HEK293T (cell line): Measurements from ENCODE around the gene CD8B2.
A peak's percentile ranks its signal among the peaks of the same experiment; 100 is the strongest.

ENCODE experiments used
- CTCF ChIA-PET: fragments of 350-600 bp; formaldehyde crosslinking; extraction: SDS; loops from one replicate; lab custom pipeline; 2021; ENCODE audit warnings: antibody characterized with exemption, inconsistent platforms; lab: Yijun Ruan, JAX
- POLR2A ChIA-PET: fragments of 350-600 bp; formaldehyde crosslinking; extraction: SDS; loops from one replicate; lab custom pipeline; 2020; ENCODE audit warnings: antibody characterized with exemption, inconsistent platforms; lab: Yijun Ruan, JAX
- DNase-seq: peaks from one replicate; pipeline ENCODE4 v3.0.0; 2012; ENCODE audit warnings: mixed read lengths; ENCODE audit errors: extremely low spot score
- ARNT ChIP-seq: fragments of 450-650 bp; IDR thresholded peaks from 2 replicates; pipeline ENCODE4 v1.6.1; 2017; ENCODE audit warnings: mild to moderate bottlenecking
- BHLHE40 ChIP-seq: fragments of 450-650 bp; IDR thresholded peaks from 2 replicates; pipeline ENCODE4 v1.6.1; 2016; ENCODE audit warnings: mild to moderate bottlenecking, moderate library complexity, borderline replicate concordance
- CTBP1 ChIP-seq: fragments of 450-650 bp; IDR thresholded peaks from 2 replicates; pipeline ENCODE4 v1.6.1; 2016; ENCODE audit warnings: borderline replicate concordance
- ELF4 ChIP-seq: fragments of 450-650 bp; IDR thresholded peaks from 2 replicates; pipeline ENCODE4 v1.6.1; 2017; ENCODE audit warnings: antibody characterized with exemption
- FOXA1 ChIP-seq: fragments of 450-650 bp; IDR thresholded peaks from 2 replicates; pipeline ENCODE4 v1.6.1; 2016; ENCODE audit warnings: mild to moderate bottlenecking
- FOXK2 ChIP-seq: fragments of 450-650 bp; IDR thresholded peaks from 2 replicates; pipeline ENCODE4 v1.6.1; 2016; ENCODE audit warnings: mild to moderate bottlenecking
- FOXM1 ChIP-seq: fragments of 450-650 bp; IDR thresholded peaks from 2 replicates; pipeline ENCODE4 v1.6.1; 2017; ENCODE audit warnings: mild to moderate bottlenecking, borderline replicate concordance
- HDGF ChIP-seq: fragments of 450-650 bp; IDR thresholded peaks from 2 replicates; pipeline ENCODE4 v1.6.1; 2017; ENCODE audit warnings: antibody characterized with exemption, borderline replicate concordance
- L3MBTL2 ChIP-seq: fragments of 450-650 bp; conservative IDR thresholded peaks from 2 replicates; pipeline ENCODE4 v1.6.1; 2016; ENCODE audit warnings: mild to moderate bottlenecking
- LEF1 ChIP-seq: fragments of 450-650 bp; IDR thresholded peaks from 2 replicates; pipeline ENCODE4 v1.6.1; 2017; ENCODE audit warnings: mild to moderate bottlenecking, borderline replicate concordance
- NFRKB ChIP-seq: fragments of 450-650 bp; IDR thresholded peaks from 2 replicates; pipeline ENCODE4 v1.6.1; 2016; ENCODE audit warnings: mild to moderate bottlenecking, moderate library complexity
- SP1 ChIP-seq: fragments of 450-650 bp; IDR thresholded peaks from 2 replicates; pipeline ENCODE4 v1.6.1; 2017
- SUZ12 ChIP-seq: fragments of 450-650 bp; IDR thresholded peaks from 2 replicates; pipeline ENCODE4 v1.6.1; 2016; ENCODE audit warnings: mild to moderate bottlenecking
- TARDBP ChIP-seq: fragments of 450-650 bp; IDR thresholded peaks from 2 replicates; pipeline ENCODE4 v1.6.1; 2016
- ZNF384 ChIP-seq: fragments of 450-650 bp; IDR thresholded peaks from 2 replicates; pipeline ENCODE4 v1.6.1; 2016
- TF ChIP-seq, protein P1 (sequence below): fragments of 450-650 bp; IDR thresholded peaks from 2 replicates; pipeline ENCODE4 v1.6.1; 2016

The CD8B2 gene

DNA sequence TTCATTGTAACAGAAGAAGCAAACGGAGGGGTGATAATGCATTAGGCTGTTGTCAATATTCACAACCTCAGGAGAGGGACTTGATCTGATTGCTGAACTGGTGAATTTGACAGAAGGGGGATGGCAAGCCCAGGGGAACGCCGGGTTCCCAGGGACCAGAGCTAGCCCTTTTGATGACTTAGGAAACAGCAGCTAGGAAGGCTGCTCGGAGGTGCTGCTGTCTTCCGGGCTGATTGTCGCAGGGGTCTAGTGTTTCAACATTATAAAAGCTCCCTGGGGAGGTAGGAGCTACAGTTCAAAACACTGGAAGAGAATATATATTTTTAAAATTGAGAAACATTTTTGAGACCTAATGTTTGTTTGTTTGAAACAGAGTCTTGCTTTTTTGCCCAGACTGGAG, 47.3 kb downstream of the CD8B2 start:
- CTCF ChIA-PET = no interaction called here
- TF ChIP-seq SUZ12 = no peak
- POLR2A ChIA-PET = no interaction called here
- no peak for DNase-seq

DNA sequence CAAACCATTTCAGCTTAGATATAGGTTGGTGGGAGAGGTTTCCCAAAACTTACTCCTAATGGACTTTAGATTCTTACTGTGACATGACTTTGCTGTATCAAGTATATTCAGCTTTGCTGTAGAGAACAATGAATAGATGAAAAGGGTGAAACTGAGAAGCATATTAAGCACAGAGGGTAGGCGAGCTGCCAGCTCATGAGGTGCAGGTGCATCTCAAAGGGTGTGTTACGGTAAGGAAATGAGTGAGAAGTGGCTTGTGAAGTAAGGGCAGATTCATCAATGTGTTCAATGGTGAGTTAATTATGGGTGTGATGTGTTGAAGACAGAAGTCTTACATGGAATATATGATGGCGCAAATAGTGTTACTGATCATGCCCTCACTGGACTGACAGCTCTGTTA, 49.3 kb downstream of the CD8B2 start:
- POLR2A ChIA-PET = no interaction called here
- TF ChIP-seq HDGF = no peak
- TF ChIP-seq, protein P1, sequence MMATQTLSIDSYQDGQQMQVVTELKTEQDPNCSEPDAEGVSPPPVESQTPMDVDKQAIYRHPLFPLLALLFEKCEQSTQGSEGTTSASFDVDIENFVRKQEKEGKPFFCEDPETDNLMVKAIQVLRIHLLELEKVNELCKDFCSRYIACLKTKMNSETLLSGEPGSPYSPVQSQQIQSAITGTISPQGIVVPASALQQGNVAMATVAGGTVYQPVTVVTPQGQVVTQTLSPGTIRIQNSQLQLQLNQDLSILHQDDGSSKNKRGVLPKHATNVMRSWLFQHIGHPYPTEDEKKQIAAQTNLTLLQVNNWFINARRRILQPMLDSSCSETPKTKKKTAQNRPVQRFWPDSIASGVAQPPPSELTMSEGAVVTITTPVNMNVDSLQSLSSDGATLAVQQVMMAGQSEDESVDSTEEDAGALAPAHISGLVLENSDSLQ = 0 out of 2 replicates have a peak, but pooled peaks have one; percentile 4
- CTCF ChIA-PET = no interaction called here
- no peak for DNase-seq

DNA sequence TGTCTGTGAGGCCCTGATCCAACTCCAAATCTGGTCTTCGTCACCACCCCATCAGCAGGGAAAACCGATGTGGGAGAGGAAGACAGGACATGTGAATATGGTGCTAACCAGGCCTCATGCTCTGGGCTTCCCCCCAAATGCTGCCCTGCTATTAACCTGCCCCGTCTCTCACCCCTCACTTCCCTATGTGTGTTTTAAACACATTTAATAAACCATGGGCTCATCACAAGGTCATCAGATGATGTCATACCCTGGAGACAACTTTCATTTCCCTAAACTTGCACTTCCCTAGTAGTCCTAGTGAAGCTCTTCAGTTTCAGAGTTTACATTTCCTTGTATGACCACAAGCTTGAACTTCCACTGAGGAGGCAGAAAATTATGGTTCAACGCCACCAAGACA, 49.9 kb downstream of the CD8B2 start:
- TF ChIP-seq CTBP1 (no peak), LEF1 (no peak), FOXA1 (no peak), SP1 (no peak), TARDBP (no peak), ARNT (no peak), ZNF384 (no peak), ELF4 (no peak), SUZ12 (no peak), BHLHE40 (no peak), HDGF (no peak), L3MBTL2 (no peak), FOXM1 (no peak), NFRKB (no peak), FOXK2 (no peak)
- TF ChIP-seq, protein P1 = no peak
- DNase-seq = no peak
- ChIA-PET POLR2A (no interaction called here), CTCF (interaction anchor here (0.7 kb wide), 1 partner anchor 1308 kb away, joined by 4 read pairs; no protein-coding TSS in a partner anchor)

DNA sequence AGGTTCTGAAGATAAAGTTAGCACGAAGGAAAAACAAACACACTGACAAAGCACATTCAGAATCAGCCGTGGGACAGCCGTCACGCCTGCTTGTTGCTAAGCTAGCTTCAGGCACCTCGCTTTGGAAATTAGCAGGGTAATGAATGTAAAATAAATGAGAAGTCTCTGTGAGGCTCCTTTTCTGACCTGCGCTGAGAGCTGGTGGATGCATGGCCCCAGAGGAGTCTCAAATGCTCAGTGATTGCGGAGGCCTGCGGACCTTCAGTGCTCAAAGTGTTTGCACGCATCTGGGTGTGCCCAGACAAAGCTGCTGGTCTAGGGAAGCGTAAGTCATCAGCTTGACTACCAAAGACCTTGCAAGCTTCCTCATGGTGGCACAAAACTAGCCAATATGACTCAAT, 50.6 kb downstream of the CD8B2 start:
- TF ChIP-seq CTBP1 (no peak), SP1 (no peak), L3MBTL2 (no peak), SUZ12 (no peak), BHLHE40 (no peak), ELF4 (no peak), FOXK2 (no peak), HDGF (no peak), FOXM1 (no peak), ZNF384 (no peak), NFRKB (no peak), FOXA1 (no peak), LEF1 (no peak), TARDBP (no peak), ARNT (no peak)
- TF ChIP-seq, protein P1 = no peak
- DNase-seq = no peak
- CTCF ChIA-PET = interaction anchor here (0.7 kb wide), 1 partner anchor 1309 kb away, joined by 4 read pairs; no protein-coding TSS in a partner anchor
- POLR2A ChIA-PET = no interaction called here

DNA sequence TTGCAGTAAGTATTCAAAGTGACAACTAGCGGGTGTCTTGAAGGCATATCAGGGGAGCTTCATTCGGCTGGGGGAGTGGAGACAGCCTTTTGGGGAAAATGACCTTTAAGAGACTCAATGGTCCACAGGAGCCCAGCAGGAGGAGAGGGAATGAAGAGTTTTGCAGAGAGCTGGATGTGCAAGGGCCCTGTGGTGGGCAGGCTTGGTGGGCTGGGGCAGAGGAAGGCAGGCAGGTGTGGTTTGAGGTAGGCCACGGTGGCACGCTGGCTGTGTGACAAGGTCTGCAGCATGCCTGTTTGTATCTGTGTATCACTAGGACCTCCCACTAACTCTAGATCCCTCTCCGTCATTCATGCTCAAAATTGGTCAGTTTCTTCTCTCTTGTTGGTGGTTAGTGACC, 53.7 kb downstream of the CD8B2 start:
- POLR2A ChIA-PET = no interaction called here
- DNase-seq = no peak
- CTCF ChIA-PET = no interaction called here
- TF ChIP-seq CTBP1 (no peak), LEF1 (no peak), FOXM1 (no peak), FOXA1 (no peak), ARNT (no peak), SP1 (no peak), NFRKB (no peak), BHLHE40 (no peak), FOXK2 (no peak), HDGF (no peak)

DNA sequence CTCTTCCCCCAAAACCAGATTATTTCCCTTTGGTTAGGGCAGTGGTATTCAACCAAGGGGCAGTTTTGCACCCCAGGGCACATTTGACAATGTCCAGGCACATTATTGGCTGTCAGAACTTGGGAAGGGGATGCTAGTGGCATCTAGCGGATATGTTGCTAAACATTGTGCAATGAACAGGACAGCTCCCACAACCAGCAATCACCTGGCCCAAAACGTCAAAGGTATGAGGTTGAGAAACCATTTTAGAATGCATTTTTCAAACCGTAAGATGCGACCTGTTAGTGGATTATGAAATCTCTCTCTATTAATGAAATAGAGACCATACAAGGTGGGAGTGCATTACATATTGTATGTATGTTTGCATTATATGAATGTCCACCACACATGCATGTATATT, 54.2 kb downstream of the CD8B2 start:
- DNase-seq = no peak
- ChIA-PET POLR2A (no interaction called here), CTCF (no interaction called here)
- TF ChIP-seq FOXK2 (no peak), SUZ12 (no peak), NFRKB (no peak), HDGF (no peak), ELF4 (no peak), FOXA1 (no peak)
